A549 treated with RU486 at 1 μM for 4 hours (cell line): Measurements from ENCODE around the gene PICALM. TPM values are rescaled to one million over a fixed set of nuclear protein-coding genes. Genes with fewer than 3 reads are reported as not detected.

Experiments
- total RNA-seq: library from RNA; stranded (reverse); fragments of 200-300 nt; extraction: Qiagen RNA extraction; gene quantifications from 5 replicates; pipeline ENCODE4 v1.2.3, GENCODE V29; 2022; ENCODE audit warnings: low read depth

The PICALM gene
- 78.7 to 120 TPM (median 94.1 TPM) in 5 replicates for total RNA-seq

GRCh38 chr11:86068951-86069407 lies at the start of gene PICALM:
PICALM (minus strand) TSS chr11:86069084; CDS start chr11:86068780, 304 bp downstream.

Other genes with a start within 250 kb of the PICALM start
- gene CCDC83, start 213.7 kb downstream of the PICALM start, total RNA-seq: not detected in 5 replicates
- gene EED, start 175.7 kb upstream of the PICALM start, total RNA-seq: 16.3 to 29.1 TPM (median 27.6 TPM) in 5 replicates
- gene HIKESHI, start 233.2 kb upstream of the PICALM start, total RNA-seq: 31.0 to 38.9 TPM (median 36.7 TPM) in 5 replicates